Uterus (tissue), 2 donors: ENCODE data around the gene CEP350.

Source experiments
- CTCF ChIP-seq, 4 experiments: fragments of 200-600 bp in 2 of 4; fragments of 450-650 bp in 2 of 4; sonication (generic) in 2 of 4; IDR thresholded peaks; one replicate each; pipeline ENCODE4 v1.5.1; 2016 to 2019; ENCODE audit warnings: antibody characterized with exemption in 4 of 4, mild to moderate bottlenecking in 2 of 4, moderate library complexity in 1 of 4
- POLR2A ChIP-seq, 2 donors: fragments of 450-650 bp; IDR thresholded peaks; one replicate each; pipeline ENCODE4 v1.6.1; 2016; ENCODE audit warnings: antibody characterized with exemption in 2 of 2, mild to moderate bottlenecking in 1 of 2, moderate library complexity in 1 of 2

GRCh38 chr1:179950651-179951050 lies 4.0 kb upstream of the CEP350 start:
- no peak for TF ChIP-seq CTCF (IDR thresholded peaks at IDR 0.05)
- no peak for TF ChIP-seq POLR2A (IDR thresholded peaks at IDR 0.05)
